Upper lobe of right lung (tissue), 1 donor: Measurements from ENCODE around the gene MIER2. TPM values are rescaled to one million over a fixed set of nuclear protein-coding genes. Genes with fewer than 3 reads are reported as not detected.

ENCODE experiments used
- ATAC-seq: fragments of 200-7000 bp; cut with Tn5 transposase; one replicate; pipeline ENCODE4 v1.9.1; 2020; ENCODE audit warnings: mild to moderate bottlenecking, moderate library complexity
- DNase-seq: peaks from one replicate; pipeline ENCODE4 v3.0.0-alpha.2; 2020
- H3K27ac ChIP-seq: fragments of 200-600 bp; one replicate; pipeline ENCODE4 v1.8.0; 2022
- H3K27me3 ChIP-seq: fragments of 200-600 bp; one replicate; pipeline ENCODE4 v1.8.0; 2022; ENCODE audit warnings: mild to moderate bottlenecking
- H3K36me3 ChIP-seq: fragments of 200-600 bp; one replicate; pipeline ENCODE4 v1.8.0; 2022
- H3K4me1 ChIP-seq: fragments of 200-600 bp; one replicate; pipeline ENCODE4 v1.8.0; 2022
- H3K4me3 ChIP-seq: fragments of 200-600 bp; one replicate; pipeline ENCODE4 v1.8.0; 2022; ENCODE audit warnings: mild to moderate bottlenecking
- H3K9me3 ChIP-seq: fragments of 200-600 bp; one replicate; pipeline ENCODE4 v1.8.0; 2022
- intact Hi-C: fragments of 100-400 bp; cut with DNase I; formaldehyde crosslinking; loops from one replicate; pipeline ENCODE4 v1.11.0; 2022
- total RNA-seq: library from RNA; stranded (reverse); fragmentation: NEBNext Ultra II Directional; extraction: Animal tissue kit (Norgen Biotek cat#: 25700); gene quantifications from one replicate; pipeline ENCODE4 v1.2.1, GENCODE V29; 2021
- TF ChIP-seq, protein P1 (sequence below): fragments of 200-600 bp; IDR thresholded peaks from one replicate; pipeline ENCODE4 v1.8.0; 2022; ENCODE audit warnings: antibody characterized with exemption
- donor health status: DM: no; HTN: yes; CAD: no; lungs with severe emphysema.

The MIER2 gene
- total RNA-seq, 1 donor from 2014 or later = 43.1 TPM

DNA sequence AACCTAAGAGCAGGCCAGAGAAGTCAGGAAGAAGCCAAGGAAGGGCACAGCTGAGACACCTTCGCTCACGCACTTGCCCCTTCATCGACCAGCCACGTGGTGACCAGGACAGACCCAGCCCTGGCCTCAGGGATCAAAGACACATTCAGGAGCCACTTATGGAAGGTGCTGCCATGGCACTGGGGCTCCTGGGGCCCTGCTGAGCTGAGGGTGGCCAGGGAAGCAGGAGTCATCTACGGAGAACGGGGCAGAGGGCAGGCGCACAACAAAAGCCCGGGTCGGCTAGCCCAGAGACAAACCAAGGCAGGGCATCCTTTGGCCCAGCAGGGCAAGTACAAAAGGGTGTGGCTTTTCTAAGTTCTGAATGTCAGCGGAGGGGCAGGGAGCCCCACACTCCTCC lies 55.7 kb downstream of the MIER2 start:
- no peak overlapping the region for H3K4me3 ChIP-seq
- DNase-seq (peak; percentile 54), ATAC-seq (no peak)

GRCh38 chr19:287381-287871 lies 57.2 kb downstream of the MIER2 start:
- no peaks in the 10 kb centered on the region for H3K36me3 ChIP-seq
- TF ChIP-seq, protein P1, sequence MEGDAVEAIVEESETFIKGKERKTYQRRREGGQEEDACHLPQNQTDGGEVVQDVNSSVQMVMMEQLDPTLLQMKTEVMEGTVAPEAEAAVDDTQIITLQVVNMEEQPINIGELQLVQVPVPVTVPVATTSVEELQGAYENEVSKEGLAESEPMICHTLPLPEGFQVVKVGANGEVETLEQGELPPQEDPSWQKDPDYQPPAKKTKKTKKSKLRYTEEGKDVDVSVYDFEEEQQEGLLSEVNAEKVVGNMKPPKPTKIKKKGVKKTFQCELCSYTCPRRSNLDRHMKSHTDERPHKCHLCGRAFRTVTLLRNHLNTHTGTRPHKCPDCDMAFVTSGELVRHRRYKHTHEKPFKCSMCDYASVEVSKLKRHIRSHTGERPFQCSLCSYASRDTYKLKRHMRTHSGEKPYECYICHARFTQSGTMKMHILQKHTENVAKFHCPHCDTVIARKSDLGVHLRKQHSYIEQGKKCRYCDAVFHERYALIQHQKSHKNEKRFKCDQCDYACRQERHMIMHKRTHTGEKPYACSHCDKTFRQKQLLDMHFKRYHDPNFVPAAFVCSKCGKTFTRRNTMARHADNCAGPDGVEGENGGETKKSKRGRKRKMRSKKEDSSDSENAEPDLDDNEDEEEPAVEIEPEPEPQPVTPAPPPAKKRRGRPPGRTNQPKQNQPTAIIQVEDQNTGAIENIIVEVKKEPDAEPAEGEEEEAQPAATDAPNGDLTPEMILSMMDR = no peak
- H3K9me3 ChIP-seq = no peaks in the 10 kb centered on the region
- H3K4me1 ChIP-seq = peaks cover 10% of the 10 kb centered on the region
- intact Hi-C loops = no loop called here
- no peak overlapping the region for H3K27ac ChIP-seq
- H3K4me3 ChIP-seq = no peak overlapping the region
- peaks cover 19% of the 10 kb centered on the region for H3K27me3 ChIP-seq
- peak; percentile 52 for DNase-seq
- ATAC-seq = no peak

More for the DNA sequence above, 55.7 kb downstream of the MIER2 start:
- TF ChIP-seq, protein P1 = no peak
- Histone ChIP-seq H3K9me3 (no peaks in the 10 kb centered on the region), H3K4me1 (peaks cover 10% of the 10 kb centered on the region), H3K27ac (no peak overlapping the region), H3K27me3 (peaks cover 34% of the 10 kb centered on the region), H3K36me3 (no peaks in the 10 kb centered on the region)
- intact Hi-C loops = no loop called here

DNA sequence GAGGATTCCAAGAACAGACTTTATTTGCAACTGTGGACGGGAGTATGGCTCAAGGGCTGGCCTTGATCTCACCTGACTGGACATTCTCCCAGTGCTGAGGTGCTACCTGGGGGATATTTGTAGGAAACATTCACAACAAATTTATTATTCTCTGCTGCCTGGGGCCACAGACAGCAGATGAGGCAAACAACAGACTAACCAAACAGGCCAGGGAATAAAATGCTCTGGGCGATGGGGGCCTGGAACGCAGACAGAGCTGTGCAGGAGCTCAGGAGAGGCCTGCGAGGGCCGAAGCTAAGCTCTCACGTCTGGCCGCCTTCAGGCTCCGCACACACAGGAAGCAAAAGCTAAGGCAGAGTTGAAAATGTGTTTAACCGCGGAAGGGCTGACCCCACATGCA lies 61.2 kb downstream of the MIER2 start:
- H3K36me3 ChIP-seq = no peaks in the 10 kb centered on the region
- ATAC-seq = no peak
- H3K27ac ChIP-seq = no peak overlapping the region
- no peaks in the 10 kb centered on the region for H3K4me1 ChIP-seq
- intact Hi-C loops = no loop called here
- H3K4me3 ChIP-seq = no peak overlapping the region
- DNase-seq = no peak
- TF ChIP-seq, protein P1 = no peak
- H3K27me3 ChIP-seq = no peaks in the 10 kb centered on the region
- H3K9me3 ChIP-seq = no peaks in the 10 kb centered on the region

DNA sequence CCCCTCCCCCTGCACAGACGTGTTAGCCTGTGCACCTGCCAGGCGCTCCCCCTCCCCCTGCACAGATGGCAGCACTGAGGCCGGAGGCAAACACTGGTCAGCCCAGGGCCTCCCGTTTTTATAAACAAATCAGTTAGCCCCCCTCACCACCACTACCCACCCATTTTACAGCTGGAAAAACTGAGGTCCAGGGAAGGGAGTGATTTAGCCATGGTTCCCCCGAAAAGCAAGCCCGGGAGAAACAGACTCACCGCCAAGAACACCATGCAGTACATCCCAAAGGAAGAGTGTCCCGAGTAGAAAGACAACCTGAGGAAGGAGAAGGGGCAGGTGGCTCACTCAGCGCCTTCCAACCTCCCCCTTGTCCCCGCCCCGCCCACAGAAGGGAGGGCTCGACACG lies 62.1 kb downstream of the MIER2 start:
- Histone ChIP-seq H3K27me3 (peaks cover 7% of the 10 kb centered on the region), H3K4me1 (no peaks in the 10 kb centered on the region), H3K36me3 (no peaks in the 10 kb centered on the region), H3K27ac (no peak overlapping the region), H3K9me3 (no peaks in the 10 kb centered on the region), H3K4me3 (no peak overlapping the region)
- ATAC-seq = no peak
- intact Hi-C loops = no loop called here
- TF ChIP-seq, protein P1 = no peak
- no peak for DNase-seq

DNA sequence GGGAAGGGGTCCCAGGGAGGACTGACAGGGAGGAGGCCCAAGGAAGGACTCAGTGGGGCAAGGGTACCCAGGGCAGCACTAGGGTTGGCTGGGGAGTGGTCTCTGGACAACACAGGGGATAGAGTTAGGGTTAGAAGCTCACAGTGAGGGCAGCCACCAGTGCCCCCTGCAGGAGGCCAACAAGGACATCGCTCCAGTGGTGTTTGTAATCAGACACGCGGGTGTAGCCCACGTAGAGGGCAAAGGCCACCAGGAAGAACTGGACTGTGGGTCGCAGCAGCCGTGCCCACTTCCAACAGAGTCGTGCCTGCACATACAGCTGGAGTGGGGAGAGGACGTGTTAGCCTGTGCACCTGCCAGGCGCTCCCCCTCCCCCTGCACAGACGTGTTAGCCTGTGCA lies 62.6 kb downstream of the MIER2 start:
- Histone ChIP-seq H3K4me3 (no peak overlapping the region), H3K27me3 (peaks cover 11% of the 10 kb centered on the region), H3K4me1 (no peaks in the 10 kb centered on the region), H3K27ac (no peak overlapping the region), H3K9me3 (no peaks in the 10 kb centered on the region), H3K36me3 (no peaks in the 10 kb centered on the region)
- TF ChIP-seq, protein P1 = no peak
- peak; percentile 28 for ATAC-seq
- intact Hi-C loops = no loop called here
- DNase-seq = peak; percentile 56
